ENCODE results near the gene TRUB1.

TRUB1 gene

DNA sequence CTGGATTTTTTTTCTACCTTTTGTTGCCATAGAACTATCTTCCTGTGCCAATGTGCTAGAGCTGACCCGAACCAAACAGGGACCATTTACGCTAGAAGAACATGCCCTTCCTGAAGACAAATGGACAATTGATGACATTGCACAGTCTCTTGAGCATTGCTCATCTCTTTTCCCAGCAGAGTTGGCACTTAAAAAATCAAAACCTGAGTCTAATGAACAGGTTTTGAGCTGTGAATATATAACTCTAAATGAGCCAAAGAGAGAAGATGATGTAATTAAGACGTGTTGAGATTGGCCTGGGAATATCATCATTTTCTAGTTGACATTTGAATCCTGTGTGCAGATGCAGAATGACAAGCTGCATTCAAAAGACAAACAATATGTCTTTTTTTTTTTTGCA lies 37.1 kb downstream of the TRUB1 start:
- no peak for DNase-seq (ENCODE audit: low read depth, low spot score)

DNA sequence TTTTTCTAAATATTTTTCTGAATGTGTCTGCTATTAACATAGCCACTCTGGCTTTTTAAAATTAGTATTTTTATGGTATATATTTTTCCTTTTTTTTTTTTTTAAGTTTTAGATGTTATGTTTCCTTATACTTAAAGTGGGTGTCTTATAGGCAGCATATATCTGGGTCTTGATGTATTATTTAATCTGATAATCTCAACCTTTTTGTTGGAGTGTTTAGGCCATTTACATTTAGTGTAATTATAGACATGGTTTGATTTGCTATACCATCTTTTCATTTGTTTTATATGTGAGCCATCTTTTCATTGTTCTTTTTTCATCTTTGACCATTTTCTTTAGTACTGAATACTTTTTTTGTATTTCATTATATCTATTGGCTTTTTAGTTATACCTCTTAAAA lies 45.0 kb downstream of the TRUB1 start:
- no peak for DNase-seq (ENCODE audit: low read depth, low spot score)

DNA sequence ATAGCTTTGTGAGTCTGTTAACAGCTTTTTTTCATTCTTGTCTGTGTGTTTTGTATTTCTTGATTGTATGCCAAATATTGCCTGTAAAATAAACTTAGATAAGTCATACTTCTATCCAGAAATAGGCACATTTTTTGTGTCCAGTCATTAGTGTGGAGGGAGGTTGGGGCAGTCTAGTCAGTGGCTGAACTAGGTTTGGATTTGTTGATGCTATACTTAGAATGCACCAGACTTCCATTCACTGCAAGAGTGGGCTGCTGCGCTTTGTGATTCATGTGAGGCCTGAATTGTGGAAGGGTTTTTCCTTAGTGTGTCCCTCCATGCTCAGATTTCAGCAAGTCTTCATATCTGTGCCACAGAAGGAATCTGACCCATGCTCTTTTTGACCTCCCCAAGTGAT lies 50.0 kb downstream of the TRUB1 start:
- no peak for DNase-seq (ENCODE audit: low read depth, low spot score)

DNA sequence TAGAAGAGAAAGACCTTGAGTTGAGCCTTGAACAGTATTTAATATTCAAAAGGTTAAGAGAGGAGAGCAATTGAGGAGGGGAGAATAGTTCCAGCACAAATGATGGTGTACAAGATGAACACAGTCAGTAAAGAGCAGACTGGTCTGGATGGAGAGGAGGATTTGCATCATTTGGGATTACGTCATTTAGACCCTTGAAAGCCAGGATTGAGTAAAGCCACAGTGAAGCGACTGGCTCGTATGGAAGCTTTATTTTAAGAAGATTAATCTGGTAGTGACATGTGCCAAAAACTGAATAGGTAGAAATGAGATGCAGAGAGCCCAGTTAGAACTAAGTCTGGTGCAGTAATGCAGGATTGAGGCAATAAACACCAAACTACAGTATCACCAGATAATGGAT lies 52.6 kb downstream of the TRUB1 start:
- DNase-seq (ENCODE audit: low read depth, low spot score): no peak

DNA sequence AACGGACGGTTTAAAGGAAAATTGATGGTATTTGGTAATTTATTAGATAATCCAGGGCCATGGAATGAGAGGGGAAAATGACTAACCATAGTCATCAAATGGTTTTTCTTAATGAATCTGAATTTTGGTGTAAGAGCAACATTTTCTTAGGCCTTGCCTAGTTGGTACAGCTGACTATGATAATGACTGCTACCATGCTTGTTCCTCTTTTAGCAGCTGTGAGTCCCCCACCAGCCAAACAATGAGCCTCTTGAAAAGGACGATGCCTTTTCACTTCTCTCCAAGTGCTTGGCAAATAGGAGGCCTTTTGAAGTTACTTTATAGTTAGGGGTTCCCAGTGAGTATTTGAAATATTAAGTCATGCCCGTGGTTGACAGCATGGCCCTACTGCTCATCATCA lies 53.0 kb downstream of the TRUB1 start:
- DNase-seq (ENCODE audit: low read depth, low spot score): no peak

DNA sequence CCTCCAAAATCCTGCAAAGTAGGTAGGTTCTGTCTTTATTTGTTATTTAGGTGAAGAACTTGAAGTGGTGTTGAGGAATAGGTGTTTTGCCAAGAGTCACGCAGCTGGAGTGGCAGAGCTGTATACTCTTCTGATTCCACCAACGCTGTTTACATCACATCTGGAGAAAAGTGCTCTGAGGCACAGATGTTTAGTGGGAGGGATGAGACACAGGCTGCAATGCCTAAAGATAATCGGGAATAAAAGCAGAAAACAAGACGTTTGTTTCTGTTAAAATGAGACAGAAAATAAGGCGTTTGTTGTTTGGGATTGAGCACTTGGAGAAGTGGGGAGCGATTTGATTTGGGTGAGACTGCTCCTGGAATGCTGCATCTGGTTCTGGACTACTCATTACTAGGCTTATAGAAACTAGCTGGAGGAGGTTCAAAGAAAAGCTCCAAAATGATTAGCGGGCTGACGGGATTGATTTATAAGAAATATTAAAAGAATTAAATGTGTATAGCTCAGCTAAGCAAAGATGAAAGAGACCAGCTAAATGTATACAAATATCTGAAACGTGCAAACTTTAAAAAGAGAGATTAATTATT lies 54.3 kb downstream of the TRUB1 start:
- no peak for DNase-seq (ENCODE audit: low read depth, low spot score)

DNA sequence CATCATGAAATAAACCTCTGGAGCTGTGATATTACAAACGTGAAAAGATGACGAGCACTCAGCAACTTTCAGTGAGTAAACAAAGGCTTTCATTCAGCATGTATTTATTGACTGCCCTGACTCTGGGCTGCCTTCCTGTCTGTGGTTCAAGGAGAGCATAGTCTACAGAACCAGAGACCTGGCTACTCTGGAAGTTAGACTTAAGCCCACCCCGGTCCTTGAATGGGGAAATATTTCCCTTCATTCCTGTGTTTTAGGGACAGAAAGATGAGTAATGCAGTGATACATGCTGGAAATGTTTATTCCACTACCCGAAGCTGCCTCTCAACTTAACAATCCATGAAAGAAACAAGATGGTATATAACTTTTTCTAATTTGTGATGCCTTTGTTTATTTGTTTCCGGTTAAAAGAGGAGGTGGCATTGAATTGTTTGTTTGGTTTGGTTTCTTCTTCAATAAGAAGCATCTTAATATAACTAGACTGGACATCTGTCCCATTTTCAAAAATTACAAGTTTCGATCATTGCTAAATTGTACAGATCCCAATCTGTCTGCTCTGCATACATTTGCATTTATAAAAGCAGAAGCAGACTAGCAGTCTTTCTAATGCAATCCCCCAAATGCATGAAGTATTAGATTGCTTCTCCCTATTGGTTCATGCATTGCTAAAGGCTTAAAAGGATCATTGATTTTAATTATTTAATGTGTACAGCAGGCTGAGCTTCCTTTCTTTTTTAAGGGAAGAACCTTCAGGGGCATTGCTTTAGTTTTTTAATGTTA lies 57.7 kb downstream of the TRUB1 start:
- DNase-seq (ENCODE audit: low read depth, low spot score): no peak

DNA sequence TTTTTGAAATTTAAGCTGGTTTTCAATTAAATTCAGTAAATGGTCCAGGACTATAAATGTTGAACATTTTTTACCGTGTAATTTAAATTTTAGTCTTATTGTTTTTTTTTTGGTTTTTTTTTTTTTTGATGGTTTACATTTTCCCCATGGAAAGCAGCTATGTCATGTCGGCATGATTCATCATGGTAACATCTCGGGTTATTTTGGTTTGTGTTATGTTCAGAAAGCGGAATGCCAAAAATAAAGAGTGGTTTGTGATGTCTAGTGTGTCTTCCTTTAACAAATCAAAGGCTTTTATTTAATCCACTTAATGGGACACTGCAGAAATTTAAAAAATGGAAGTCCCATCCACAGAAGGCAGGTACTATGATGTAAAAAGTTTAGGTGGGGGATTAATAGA lies 58.5 kb downstream of the TRUB1 start:
- no peak for DNase-seq (ENCODE audit: low read depth, low spot score)

DNA sequence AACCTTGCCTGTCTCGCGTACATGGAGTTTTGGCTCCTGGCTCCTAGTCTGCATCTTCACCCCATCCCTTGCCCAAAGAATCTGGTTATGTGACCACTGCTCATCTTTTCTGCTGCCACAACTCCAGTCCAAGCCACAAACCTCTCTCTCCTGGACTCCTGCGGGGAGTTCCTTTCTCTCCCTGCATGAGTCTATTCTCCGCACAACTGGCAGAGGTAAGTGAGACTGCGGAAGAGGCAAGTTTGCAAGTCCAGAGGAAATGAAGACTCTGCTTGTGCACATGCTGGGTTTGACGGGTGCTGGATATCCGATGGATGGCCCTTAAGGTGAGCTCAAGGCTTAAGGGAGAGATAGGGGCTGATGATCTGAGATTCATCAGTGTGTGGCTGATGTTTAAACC lies 61.0 kb downstream of the TRUB1 start:
- no peak for DNase-seq (ENCODE audit: low read depth, low spot score)

DNA sequence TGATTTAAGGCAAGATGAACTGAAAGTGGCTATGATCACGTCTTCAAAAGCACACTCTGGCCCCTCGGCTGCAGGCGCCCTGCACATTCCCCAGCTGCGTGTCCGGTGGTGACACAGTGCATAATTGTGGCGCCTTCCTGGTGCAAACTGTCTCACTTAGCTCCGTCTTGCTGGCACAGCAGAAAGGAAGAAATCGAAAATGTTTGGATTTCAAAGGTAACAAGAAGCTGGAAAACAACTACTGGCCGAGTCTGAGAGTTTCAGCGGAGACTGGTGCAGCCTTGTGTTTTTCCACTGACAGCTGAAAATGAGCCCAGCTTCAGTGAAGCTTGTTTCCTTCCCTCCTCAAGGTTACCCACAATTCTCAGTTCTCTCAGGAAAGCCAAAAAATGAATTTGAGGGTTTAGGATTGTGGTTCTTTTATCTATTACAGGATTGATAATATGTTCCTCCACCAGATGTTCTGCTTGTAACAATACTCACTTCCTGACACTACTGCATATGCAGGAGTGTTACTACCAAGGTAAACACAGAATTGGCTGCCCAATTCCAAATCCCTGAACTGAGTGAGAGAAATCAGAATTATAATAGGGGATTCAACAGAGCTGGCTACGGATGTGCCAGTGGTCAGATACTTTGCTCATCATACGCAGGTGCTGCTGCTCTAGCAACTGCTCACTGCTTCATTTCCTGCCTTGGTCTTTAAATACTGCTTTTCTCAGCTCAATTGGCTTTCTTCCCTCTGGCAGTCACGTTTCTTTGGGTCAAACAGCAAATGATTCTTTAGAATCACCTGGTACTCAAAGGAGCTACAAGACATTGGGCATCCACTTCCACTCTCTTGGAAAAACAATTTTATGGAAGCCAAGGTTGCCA lies 63.7 kb downstream of the TRUB1 start:
- no peak for DNase-seq (ENCODE audit: low read depth, low spot score)

DNA sequence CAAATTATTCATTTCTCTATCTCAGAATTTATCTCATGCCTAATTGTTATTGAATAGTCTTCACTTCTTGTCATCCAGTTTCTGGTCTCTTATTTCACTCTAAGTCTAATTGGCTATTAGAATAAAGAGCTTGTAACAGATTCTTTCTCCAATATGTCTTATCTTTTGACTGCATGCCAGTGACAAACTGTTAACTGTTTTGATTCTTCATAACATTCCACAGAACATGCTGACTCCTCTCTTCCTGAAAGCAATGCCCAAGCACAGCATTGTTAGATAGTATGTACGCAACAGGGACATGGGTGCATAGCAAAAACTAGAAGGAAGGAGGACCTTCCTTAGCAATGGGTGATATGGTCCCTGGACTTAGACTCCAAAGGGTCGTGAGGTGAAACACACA lies 65.4 kb downstream of the TRUB1 start:
- DNase-seq (ENCODE audit: low read depth, low spot score): no peak

DNA sequence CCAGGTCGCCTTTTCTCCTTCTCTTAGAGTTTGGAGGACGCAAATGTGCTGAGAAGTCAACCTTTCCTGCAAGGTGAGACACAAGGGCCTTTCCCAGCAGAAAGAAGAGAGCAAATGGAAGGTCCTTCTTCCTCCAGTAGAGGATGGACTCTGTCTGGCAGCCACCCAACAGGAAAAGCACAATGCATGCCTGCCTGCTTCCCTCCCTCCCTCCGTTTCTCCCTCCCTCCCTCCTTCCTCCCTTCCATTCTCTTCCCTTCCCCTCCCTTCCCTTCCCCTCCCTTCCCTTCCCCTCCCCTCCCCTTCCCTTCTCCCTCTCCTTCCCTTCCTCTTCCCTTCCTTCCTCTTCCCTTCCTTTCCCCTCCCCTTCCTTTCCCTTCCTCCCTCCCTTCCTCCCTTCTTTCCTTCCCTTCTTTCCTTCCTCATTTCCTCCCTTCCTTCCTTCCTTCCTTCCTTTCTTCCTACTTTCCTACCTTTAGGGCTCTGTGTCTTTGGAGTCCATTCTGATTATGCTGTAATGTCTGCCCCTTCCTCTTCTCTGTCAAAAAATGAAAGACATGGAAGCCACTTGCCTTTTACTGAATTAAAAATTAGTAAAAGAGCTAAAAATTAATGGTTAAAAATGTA lies 66.4 kb downstream of the TRUB1 start:
- no peak for DNase-seq (ENCODE audit: low read depth, low spot score)

DNA sequence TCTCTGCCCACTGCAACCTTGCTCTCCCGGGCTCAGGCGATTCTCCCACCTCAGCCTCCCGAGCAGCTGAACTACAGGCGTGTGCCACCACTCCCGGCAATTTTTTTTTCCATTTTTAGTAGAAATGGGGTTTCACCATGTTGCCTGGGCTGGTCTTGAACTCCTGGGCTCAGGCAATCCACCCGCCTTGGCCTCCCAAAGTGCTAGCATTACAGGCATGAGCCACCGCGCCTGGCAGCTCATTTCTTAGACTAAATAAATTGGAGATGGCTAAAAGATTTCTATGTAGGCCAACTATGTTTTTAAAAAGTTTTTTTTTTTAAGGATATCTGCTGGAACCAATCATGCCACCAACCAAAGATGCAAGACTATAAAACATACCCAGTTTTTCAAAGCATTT lies 67.8 kb downstream of the TRUB1 start:
- DNase-seq (ENCODE audit: low read depth, low spot score): no peak

DNA sequence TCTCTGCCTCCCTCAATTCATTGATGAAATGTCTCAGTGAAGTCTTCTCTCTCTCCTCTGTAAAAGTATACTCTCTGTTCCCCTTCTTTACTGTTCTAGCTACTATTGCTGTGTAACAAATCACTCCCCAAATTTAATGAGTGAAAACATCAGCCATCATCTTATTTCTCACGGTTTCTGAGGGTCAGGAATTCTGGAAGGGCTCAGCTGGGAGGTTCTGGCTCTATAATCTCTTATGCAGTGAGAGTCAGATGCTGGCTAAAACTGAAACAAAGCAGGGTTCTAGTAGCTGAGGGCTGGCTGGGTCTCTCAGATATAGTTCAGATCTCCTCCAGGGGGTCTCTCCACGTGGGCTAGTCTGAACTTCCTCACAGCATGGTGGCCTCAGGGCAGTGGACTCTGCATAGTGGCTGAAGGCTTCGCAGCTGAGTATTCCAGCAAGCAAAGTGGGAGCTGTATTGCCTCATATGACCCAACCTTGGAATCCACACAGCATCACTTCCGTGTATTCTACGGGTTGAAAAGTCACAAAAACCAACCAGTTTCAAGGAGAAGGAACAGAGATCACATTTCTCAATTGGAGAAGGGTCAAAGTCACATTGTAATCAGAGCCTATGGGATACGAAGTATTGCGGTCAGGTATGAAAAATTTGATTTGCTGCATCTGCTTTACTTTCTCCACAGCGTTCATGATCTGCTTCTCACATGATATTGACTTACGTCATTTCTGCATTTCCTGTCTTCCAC lies 80.4 kb downstream of the TRUB1 start:
- DNase-seq (ENCODE audit: low read depth, low spot score): no peak

DNA sequence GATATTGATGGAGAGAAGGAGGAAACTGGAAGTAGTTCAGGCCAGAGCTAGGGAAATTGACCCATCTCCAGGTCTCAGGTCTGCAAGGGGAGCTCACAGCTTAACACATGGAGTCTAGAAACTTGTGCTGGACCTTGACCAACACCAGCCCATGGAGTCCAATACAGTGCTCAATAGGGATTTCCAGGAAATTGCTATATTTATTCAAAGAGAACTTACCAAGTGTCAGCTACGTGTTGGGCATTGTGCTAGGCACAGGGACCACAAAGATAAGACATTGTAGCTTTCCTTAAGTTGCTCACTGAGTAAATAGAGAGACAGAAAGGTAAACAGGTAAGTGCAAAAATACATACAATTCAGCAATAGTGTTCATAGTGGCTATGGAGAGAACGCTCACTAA lies 82.5 kb downstream of the TRUB1 start:
- DNase-seq (ENCODE audit: low read depth, low spot score): no peak

DNA sequence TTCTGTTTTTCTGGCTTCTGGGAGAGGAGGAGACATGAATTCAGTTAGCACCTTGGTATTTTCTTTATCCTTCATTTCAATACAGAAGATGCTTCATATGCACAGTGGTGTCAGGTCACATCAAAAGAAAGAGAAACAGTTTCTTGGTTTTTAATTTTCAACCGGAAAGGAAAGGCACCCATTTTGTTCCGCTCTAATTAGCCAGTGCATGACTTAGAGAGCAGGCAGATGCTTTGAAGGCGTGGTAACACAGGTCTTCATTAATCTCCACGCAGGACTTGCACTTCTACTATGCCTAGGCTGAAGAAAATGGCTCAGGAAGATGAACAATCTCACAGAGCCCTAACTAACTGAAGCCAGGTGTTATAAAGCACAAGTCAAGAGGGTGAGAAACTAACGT lies 84.7 kb downstream of the TRUB1 start:
- no peak for DNase-seq (ENCODE audit: low read depth, low spot score)

DNA sequence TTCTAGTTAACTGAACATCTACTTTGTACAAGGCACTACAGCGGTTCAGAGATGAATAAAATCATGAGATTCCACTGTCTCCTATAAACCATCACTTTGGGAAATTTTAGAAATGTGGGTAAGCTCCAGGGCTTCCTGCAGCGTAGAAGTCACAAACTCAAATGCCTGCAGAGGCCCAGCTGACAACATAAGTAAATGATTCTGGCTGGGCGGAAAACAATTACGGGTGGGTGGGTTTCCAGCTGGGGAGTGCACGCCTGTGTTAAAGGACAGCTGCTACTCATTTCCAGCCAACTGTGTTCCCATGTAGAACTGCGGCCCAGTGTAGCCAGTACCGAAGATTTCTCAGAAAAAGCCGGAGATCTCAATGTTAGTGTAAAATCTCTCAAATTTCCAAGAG lies 85.7 kb downstream of the TRUB1 start:
- DNase-seq (ENCODE audit: low read depth, low spot score): no peak

DNA sequence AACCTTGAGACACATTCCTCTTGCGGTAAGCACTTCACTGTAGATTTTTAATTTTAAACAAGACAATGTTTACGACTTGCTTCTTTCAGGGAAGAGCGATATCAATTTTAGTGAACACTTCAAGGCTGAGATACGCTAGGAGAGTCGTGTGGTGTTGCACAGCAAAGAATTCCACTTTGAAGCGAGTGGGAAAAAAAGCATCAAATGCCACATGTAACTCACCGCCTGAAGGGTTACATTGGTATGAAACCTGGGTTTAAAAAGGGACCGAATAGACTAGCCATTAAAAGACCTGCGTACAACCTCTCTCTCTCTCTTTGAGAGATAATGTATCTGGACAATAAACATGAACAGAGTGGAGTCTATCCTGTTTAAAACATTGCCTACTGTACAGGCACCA lies 86.4 kb downstream of the TRUB1 start:
- no peak for DNase-seq (ENCODE audit: low read depth, low spot score)

DNA sequence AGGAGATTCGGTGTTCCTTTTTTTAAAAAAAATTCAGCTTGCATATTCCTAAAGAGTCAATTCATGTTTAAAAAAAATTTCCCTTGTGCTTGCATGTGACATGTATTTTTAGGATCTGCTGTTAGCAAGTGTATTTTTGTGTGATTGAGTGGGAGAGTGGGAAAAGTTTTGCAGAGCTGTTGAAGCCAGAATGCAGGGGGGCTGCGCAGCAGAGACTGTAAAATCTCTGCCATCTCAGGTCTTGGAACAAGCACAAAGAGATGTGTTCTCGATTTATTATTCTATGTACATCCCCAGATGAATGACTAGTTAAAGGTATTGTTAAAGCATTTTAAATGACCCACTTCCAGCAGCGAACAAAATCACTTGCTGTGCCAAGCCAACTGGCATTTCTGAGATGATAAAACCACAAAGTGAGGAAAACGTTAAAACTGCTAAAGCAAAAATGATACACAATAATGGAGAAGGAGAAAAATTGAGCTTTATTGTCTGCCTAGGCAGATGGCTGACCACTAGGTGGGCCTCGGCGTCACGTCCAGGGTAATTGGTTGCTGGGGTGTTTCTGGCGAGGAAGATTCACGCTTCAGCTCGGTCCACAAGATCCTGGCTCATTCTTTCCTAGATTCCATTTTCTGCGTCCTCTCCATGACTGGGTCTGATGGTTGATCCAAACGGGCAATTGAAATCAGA lies 88.2 kb downstream of the TRUB1 start:
- DNase-seq (ENCODE audit: low read depth, low spot score): no peak

DNA sequence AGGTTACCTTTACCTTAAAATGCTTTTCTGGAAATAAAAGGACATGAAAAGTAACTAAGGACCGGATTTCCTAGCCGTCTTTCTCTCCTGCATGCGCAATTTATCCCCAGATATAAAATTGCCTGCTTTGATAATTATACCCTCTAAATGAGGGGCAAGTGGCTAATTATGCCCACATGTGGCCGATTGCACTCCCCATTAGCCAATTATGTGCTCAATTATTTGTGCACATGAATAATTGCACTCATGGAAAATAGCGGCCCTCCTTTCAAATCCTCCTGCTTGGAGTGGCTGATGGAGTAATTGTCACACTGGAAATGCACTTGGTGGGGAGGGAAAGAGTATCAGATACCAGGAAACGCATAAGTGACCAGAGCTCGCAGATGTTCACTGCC lies 88.7 kb downstream of the TRUB1 start:
- no peak for DNase-seq (ENCODE audit: low read depth, low spot score)

Measured in ELF-1 (cell line).